ENCODE data around the gene DIPK1C. TPM values are rescaled to one million over a fixed set of nuclear protein-coding genes. Genes with fewer than 3 reads are reported as not detected.

The DIPK1C gene
- total and polyA plus RNA-seq, 10 donors: 0.10 to 0.51 (median 0.29) TPM; not detected in 6

DNA sequence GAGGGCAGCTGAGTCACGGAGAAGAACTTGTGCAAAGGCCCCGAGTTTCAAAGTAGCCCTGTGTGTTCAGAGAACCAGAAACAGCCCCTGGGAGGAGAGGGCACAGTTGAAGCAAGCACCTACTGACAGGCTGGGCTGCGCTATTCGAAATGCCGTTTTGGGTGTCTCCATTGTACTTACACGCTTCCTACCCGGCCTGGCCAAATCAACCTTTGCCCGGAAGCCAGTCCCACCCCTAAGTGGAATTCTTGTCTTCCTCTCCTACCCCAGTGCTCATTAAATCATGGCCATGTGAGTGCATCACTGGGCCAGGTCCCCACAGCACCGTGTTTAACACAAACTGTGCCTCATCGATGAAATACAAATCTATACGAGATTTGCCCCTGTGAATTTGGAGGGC, 6.0 kb downstream of the DIPK1C start:
- H3K4me3 ChIP-seq: no peak overlapping the region
- intact Hi-C loops (cut with DNase I; ENCODE audit: low total_unique reads): no loop called here
- no peaks in the 10 kb centered on the region for H3K9me3 ChIP-seq
- 86 to 91% (median 89%) methylated on average over 11 of the region's 11 CpGs for WGBS, 5 donors
- H3K27me3 ChIP-seq (replicated peaks in 1 of 7): peaks cover 0 to 59% (median 24%) of the 10 kb centered on the region in 7 donors
- H3K4me1 ChIP-seq: peaks cover under 1 to 5% (median 3%) of the 10 kb centered on the region in 6 donors
- H3K36me3 ChIP-seq: no peaks in the 10 kb centered on the region
- no peak for TF ChIP-seq CTCF (IDR thresholded peaks at IDR 0.05 in 8 of 11, conservative IDR thresholded peaks at IDR 0.05 in 3 of 11)
- no peak for TF ChIP-seq POLR2A (IDR thresholded peaks at IDR 0.05)
- no peak for TF ChIP-seq POLR2AphosphoS5 (IDR thresholded peaks at IDR 0.05)
- no peak for DNase-seq
- H3K27ac ChIP-seq: no peak overlapping the region

DNA sequence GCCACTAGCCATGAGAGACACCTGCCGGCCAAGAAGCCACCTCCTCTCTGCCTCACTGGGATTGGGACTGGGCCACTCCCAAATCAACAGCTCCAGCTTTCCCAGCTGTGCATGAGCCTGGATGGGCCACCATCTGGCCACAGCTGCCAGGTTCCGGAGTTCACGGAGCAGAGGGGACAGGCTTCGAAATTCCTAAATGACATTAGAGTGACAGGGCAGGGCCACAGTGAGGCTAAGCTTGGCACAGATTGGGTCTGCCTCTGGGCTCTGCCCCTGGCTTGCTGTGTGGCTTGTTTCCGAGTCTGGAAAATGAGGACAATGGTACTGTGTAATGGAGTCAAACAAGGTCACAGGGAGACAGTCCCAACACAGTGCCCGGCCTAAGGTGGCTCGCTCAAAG, 6.5 kb downstream of the DIPK1C start:
- TF ChIP-seq POLR2A (IDR thresholded peaks at IDR 0.05) (no peak), POLR2AphosphoS5 (IDR thresholded peaks at IDR 0.05) (no peak), CTCF (IDR thresholded peaks at IDR 0.05 in 8 of 11, conservative IDR thresholded peaks at IDR 0.05 in 3 of 11) (no peak)
- H3K9me3 ChIP-seq: no peaks in the 10 kb centered on the region
- H3K4me1 ChIP-seq: no peaks in the 10 kb centered on the region
- no peak overlapping the region for H3K27ac ChIP-seq
- 82 to 91% (median 88%) methylated on average over 7 of the region's 7 CpGs for WGBS, 5 donors
- H3K4me3 ChIP-seq: no peak overlapping the region
- H3K36me3 ChIP-seq: no peaks in the 10 kb centered on the region
- no peak for DNase-seq
- intact Hi-C loops (cut with DNase I; ENCODE audit: low total_unique reads): no loop called here
- peaks cover 0 to 59% (median 19%) of the 10 kb centered on the region in 7 donors for H3K27me3 ChIP-seq (replicated peaks in 1 of 7)

DNA sequence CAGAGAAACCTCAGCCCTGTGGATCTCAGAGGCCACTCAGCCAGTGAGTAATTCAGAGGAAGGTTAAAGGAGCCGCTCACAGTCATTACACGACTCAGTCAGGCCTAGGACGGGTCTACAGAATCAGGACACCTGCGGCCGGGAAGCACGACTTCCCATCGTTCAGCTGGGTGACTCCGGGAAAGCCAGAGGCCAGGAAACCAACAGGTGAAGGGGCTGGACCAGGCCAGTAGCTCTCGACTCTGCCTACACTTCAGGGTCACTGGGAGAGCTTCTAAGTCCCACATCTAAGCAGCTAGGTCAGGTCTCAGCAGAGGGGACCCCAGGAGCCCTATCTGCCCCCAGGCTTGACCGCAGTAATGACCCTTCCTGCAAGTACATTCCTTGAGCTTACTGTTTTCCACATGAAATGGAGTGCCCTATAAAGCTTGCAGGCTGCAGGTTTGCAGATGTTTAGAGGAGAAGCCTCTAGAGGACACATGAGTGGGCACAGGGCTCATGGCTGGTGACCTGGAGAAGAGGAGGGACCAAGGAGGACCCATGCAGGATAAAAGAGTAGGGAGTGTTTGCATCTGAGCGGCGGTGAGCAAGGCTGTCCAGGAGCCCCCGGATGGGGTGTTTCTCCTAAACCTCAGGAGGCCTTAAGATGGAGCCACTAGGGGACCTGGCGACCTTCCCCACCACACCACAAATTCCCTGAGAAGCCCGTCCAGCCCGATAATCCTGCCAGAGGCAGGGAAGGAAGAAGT, 9.5 kb downstream of the DIPK1C start:
- no peaks in the 10 kb centered on the region for H3K4me1 ChIP-seq
- 80 to 89% (median 84%) methylated on average over 15 to 16 of the region's 16 CpGs for WGBS, 5 donors
- intact Hi-C loops (cut with DNase I; ENCODE audit: low total_unique reads): no loop called here

More for the DNA sequence above, 9.5 kb downstream of the DIPK1C start:
- no peak for DNase-seq
- Histone ChIP-seq H3K4me3 (no peak overlapping the region), H3K27me3 (replicated peaks in 1 of 7) (peaks cover 0 to 50% (median 0%) of the 10 kb centered on the region in 7 donors), H3K27ac (no peak overlapping the region), H3K36me3 (no peaks in the 10 kb centered on the region), H3K9me3 (no peaks in the 10 kb centered on the region)
- TF ChIP-seq POLR2AphosphoS5 (IDR thresholded peaks at IDR 0.05) (no peak), CTCF (IDR thresholded peaks at IDR 0.05 in 8 of 11, conservative IDR thresholded peaks at IDR 0.05 in 3 of 11) (no peak), POLR2A (IDR thresholded peaks at IDR 0.05) (no peak)

Measured in spleen (tissue), 11 donors.